Left colon (tissue), 2 donors: Measurements from ENCODE around the gene POSTN. TPM values are rescaled to one million over a fixed set of nuclear protein-coding genes. Genes with fewer than 3 reads are reported as not detected.

Experiments used
- ATAC-seq: fragments of 200-7000 bp; cut with Tn5 transposase; one replicate; pipeline ENCODE4 v1.9.1; 2020; ENCODE audit warnings: mild to moderate bottlenecking, moderate library complexity
- DNase-seq, 2 donors: peaks; one replicate each; pipeline ENCODE4 v3.0.0-alpha.2; 2020
- intact Hi-C, 2 donors: fragments of 100-400 bp; cut with DNase I in 1 of 2; cut with micrococcal nuclease in 1 of 2; formaldehyde crosslinking; loops; one replicate each; pipeline versions ENCODE4 v1.11.2 to v1.14.0; 2022; cut with DNase I, micrococcal nuclease
- total RNA-seq, 2 donors: library from RNA; stranded (reverse); fragmentation: NEBNext Ultra II Directional; extraction: Animal tissue kit (Norgen Biotek cat#: 25700); gene quantifications; one replicate each; pipeline ENCODE4 v1.2.1, GENCODE V29; 2021
- donor health status: DM: no; HTN: no; CAD: no.
- donor health status: DM: yes; HTN: yes; CAD: no.

The POSTN gene
- total RNA-seq, 2 donors from 2014 or later, result 12.7 to 30.7 TPM

GRCh38 chr13:37534676-37535075 lies 63.9 kb downstream of the POSTN start:
- intact Hi-C loops, result no loop called here
- no peak for DNase-seq

GRCh38 chr13:37534181-37534580 lies 64.4 kb downstream of the POSTN start:
- ATAC-seq (no peak), DNase-seq (no peak)
- intact Hi-C loops, result no loop called here

More at GRCh38 chr13:37534676-37535075, 63.9 kb downstream of the POSTN start:
- no peak for ATAC-seq

- DNase-seq (no peak), ATAC-seq (no peak)
- intact Hi-C loops, result no loop called here
Measured at GRCh38 chr13:37531049-37531448, 67.5 kb downstream of the POSTN start.

- intact Hi-C loops, result no loop called here
- ATAC-seq, result no peak
- no peak for DNase-seq
Measured at GRCh38 chr13:37529751-37530385, 68.7 kb downstream of the POSTN start.

- intact Hi-C loops, result no loop called here
- ATAC-seq (no peak), DNase-seq (no peak)
Measured at GRCh38 chr13:37526710-37527473, 71.7 kb downstream of the POSTN start.

- intact Hi-C loops, result no loop called here
- no peak for DNase-seq
- no peak for ATAC-seq
Measured at GRCh38 chr13:37515226-37515625, 83.3 kb downstream of the POSTN start.
